HG03066 (cell line): ENCODE data around the gene RAPGEF2.
"Not testable (repeated sequence)": the region's sequence is repeated elsewhere in the genome, so short reads cannot be mapped to it uniquely, and the experiment has no call there.

Experiments used
- ATAC-seq: cut with Tn5 transposase; IDR thresholded peaks from one replicate; pipeline ENCODE4 v1.9.1; 2021; ENCODE audit warnings: low read depth; ENCODE audit not compliant: unreplicated experiment

RAPGEF2 gene

GRCh38 chr4:159097144-159097543 lies 5.7 kb upstream of the RAPGEF2 start:
- ATAC-seq: no peak

GRCh38 chr4:159097785-159098184 lies 5.1 kb upstream of the RAPGEF2 start:
- ATAC-seq: no peak

GRCh38 chr4:159098482-159099127 lies 4.3 kb upstream of the RAPGEF2 start:
- ATAC-seq: no peak

- no peak for ATAC-seq
Observed at GRCh38 chr4:159101988-159102621, 774 bp upstream of the RAPGEF2 start.

- ATAC-seq: peak; percentile 29
Observed at GRCh38 chr4:159103384-159103990, 608 bp downstream of the RAPGEF2 start.

- ATAC-seq: no peak
Observed at GRCh38 chr4:159104694-159105414, 2.0 kb downstream of the RAPGEF2 start.

- no peak for ATAC-seq
Observed at GRCh38 chr4:159105761-159106243, 2.9 kb downstream of the RAPGEF2 start.

- no peak for ATAC-seq
Observed at GRCh38 chr4:159106636-159107035, 3.8 kb downstream of the RAPGEF2 start.

- ATAC-seq: no peak
Observed at GRCh38 chr4:159107203-159107925, 4.5 kb downstream of the RAPGEF2 start.

GRCh38 chr4:159108124-159108523 lies 5.2 kb downstream of the RAPGEF2 start:
- no peak for ATAC-seq

- ATAC-seq: no peak
Observed at GRCh38 chr4:159110961-159111360, 8.1 kb downstream of the RAPGEF2 start.

GRCh38 chr4:159111416-159111815 lies 8.5 kb downstream of the RAPGEF2 start:
- ATAC-seq: no peak

GRCh38 chr4:159113366-159113765 lies 10.5 kb downstream of the RAPGEF2 start:
- not testable (repeated sequence) for ATAC-seq

- not testable (repeated sequence) for ATAC-seq
Observed at GRCh38 chr4:159116098-159116497, 13.2 kb downstream of the RAPGEF2 start.

GRCh38 chr4:159116693-159117092 lies 13.8 kb downstream of the RAPGEF2 start:
- not testable (repeated sequence) for ATAC-seq

- ATAC-seq: no peak
Observed at GRCh38 chr4:159117564-159117963, 14.7 kb downstream of the RAPGEF2 start.

- ATAC-seq: no peak
Observed at GRCh38 chr4:159117968-159118367, 15.1 kb downstream of the RAPGEF2 start.

GRCh38 chr4:159121371-159121770 lies 18.5 kb downstream of the RAPGEF2 start:
- no peak for ATAC-seq

- no peak for ATAC-seq
Observed at GRCh38 chr4:159126716-159127115, 23.8 kb downstream of the RAPGEF2 start.

GRCh38 chr4:159127745-159128518 lies 25.1 kb downstream of the RAPGEF2 start:
- no peak for ATAC-seq
